Activated effector memory CD4-positive, alpha-beta T cell treated with anti-CD3 and anti-CD28 coated beads, Interleukin-2, amount 50 U/mL, for 16 hours (primary cell): ENCODE measurements around the gene COL4A2.
"Not testable (repeated sequence)": the region's sequence is repeated elsewhere in the genome, so short reads cannot be mapped to it uniquely, and the experiment has no call there.

Source experiments
- DNase-seq: peaks from one replicate; pipeline ENCODE4 v3.0.0-alpha.2; 2020

COL4A2 gene

GRCh38 chr13:110308656-110309359 is 1.7 kb downstream of the COL4A2 start:
- no peak for DNase-seq

- no peak for DNase-seq
Observed at GRCh38 chr13:110309661-110310524, 2.8 kb downstream of the COL4A2 start.

DNA sequence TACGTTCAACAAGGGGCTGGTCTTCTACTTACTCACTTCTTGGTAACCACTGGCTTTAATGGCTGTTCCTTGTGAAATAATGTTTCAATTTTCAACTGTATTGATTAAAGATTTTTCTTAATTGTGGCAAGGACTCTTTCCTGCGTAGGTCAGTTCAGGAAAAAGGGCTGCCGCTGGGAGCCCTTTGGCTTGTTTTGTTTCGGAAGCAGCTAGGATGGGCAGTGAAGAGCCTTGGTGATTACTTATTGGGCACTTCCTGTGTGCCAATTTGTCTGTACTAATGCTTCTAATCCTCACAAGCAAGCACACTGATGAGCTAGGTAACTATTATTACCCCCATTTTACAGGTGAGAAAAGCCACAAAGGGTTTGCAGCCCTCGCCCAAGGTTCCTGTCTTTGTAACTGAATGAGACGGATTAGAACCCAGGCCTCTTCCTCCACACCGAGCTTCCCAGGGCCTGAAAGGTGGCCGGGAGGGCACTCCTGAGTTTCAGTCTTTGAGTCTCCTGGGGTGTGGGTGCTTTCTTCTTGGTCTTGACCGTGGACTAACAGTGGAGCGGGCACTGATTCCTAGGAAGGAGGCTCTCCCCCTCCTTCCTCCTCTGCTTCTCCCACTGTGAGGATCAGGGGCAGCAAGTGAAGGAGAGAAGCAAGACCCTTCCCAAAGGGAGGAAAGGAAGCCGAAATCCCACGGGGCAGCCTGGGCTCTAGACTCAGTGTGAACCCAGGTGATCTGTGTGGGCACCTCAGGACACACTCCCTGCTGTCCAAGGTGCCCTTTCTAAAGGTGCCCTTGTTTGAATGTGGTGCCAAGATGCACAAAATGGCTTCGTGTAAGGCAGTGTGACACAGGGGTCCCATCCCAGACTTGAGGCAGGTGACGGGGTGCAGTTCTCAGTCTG is 3.7 kb downstream of the COL4A2 start:
- DNase-seq = no peak

- no peak for DNase-seq
Observed at GRCh38 chr13:110311443-110312338, 4.6 kb downstream of the COL4A2 start.

GRCh38 chr13:110312339-110313031 is 5.4 kb downstream of the COL4A2 start:
- no peak for DNase-seq

DNA sequence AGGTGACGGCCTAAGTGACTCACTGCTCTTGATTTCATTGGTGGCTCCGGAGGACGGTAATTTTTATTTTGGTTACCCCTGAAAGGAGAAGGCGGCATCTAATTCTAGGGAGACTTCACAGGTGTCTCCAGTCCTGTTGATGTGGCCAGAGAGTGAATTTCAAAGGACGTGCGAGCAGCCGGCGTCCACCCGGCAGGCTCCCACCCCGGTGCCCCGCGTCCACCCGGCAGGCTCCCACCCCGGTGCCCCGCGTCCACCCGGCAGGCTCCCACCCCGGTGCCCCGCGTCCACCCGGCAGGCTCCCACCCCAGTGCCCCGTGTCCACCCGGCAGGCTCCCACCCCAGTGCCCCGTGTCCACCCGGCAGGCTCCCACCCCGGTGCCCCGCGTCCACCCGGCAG is 6.2 kb downstream of the COL4A2 start:
- not testable (repeated sequence) for DNase-seq

DNA sequence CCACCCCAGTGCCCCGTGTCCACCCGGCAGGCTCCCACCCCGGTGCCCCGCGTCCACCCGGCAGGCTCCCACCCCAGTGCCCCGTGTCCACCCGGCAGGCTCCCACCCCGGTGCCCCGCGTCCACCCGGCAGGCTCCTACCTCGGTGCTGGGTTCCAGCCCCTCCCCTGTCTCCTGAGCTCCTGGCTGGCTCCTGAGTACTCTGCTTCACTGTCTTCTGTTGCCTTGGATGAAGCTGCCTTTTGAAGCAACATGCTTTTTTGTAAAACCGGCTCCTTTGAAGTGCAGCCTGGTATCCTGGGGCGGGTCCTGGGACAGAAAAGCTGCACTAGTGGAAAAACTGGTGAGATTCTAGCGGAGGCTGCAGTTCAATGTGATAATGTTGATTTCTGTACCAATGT is 6.6 kb downstream of the COL4A2 start:
- DNase-seq = not testable (repeated sequence)

- no peak for DNase-seq
Observed at GRCh38 chr13:110314516-110315245, 7.6 kb downstream of the COL4A2 start.

DNA sequence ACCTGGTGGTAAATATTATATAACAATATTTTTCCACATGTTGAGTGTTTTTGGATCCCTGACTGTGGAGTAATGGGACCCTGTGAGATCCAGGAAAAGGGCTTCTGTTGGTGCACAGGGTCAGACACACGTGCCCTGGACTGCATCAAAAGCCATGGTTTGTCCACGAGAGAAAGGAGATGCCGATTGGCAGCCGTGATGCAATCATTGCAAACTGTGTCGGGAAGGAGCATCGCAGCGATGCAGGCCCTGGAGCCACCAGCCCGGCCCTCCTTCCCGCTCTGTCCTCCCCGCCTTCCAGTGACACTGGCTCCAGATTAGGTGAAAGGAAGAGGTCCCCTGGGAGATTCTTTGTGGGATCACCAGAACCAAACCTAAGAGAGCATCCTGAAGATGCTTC is 9.1 kb downstream of the COL4A2 start:
- DNase-seq = no peak

DNA sequence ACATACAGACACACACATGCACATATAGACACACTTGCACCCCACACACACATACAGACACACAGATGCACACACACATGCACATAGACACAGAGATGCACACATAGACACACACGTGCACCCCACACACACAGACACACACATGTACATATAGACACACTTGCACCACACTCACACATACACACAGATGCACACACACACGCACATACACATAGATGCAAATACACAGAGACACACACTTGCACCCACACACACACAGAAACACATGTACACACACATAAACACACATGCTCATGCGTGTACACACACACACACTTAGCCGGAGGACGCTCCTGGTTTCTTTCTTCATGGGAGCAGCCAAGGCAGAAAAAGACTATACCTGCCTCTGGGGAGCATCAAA is 10.0 kb downstream of the COL4A2 start:
- no peak for DNase-seq

DNA sequence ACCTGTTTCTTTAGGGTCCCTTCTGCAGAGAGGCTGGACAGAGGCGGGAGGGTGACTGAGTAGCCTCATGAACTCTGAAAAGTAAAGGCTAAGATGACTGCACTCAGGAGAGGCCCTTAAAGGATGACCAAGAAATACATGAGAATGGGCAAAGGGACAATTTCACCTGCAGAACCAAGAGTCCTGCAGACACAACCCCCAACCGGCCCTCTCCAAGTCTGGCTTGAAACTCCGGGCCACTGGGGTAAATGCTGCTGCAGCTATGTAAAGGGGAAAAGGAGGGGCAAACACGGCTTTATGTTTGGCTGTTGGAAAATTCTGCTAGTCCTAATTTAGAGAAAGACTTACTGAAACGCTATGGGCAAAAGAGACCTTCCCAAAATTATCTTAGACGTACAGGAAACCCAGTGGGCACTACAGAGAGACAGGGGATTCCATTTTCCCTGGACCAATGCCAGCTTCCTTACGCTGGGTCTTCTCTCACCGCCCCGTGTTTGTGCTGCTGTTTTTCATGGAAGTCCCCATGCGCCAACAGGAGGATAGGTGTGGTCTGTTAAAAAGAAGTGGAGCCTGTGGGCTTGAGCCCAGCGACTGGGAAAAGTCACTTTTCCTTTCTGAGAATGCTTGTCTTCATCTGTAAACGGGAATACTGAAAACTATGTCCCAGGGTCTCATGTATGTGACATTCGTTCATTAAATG is 10.6 kb downstream of the COL4A2 start:
- DNase-seq = no peak

DNA sequence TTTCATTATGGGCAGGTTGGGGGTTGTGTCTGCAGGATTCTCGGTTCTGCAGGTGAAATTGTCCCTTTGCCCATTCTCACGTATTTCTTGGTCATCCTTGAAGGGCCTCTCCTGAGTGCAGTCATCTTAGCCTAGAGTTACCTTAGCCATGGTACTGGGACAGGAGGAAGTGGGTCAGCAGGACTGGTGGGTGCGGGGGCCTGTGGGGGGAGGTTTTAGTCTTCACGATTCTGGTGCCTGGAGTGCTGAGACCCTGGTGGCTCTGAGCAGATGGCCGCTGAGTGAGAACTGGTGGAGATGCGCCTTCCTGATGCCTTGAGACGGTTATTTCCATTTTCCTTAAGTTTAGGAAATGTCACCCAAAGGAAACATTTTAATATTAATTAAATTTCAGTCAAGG is 11.8 kb downstream of the COL4A2 start:
- DNase-seq = no peak

GRCh38 chr13:110319397-110319773 is 12.3 kb downstream of the COL4A2 start:
- no peak for DNase-seq

- DNase-seq = no peak
Observed at GRCh38 chr13:110319774-110320509, 12.9 kb downstream of the COL4A2 start.

- DNase-seq = no peak
Observed at GRCh38 chr13:110320645-110321044, 13.6 kb downstream of the COL4A2 start.

DNA sequence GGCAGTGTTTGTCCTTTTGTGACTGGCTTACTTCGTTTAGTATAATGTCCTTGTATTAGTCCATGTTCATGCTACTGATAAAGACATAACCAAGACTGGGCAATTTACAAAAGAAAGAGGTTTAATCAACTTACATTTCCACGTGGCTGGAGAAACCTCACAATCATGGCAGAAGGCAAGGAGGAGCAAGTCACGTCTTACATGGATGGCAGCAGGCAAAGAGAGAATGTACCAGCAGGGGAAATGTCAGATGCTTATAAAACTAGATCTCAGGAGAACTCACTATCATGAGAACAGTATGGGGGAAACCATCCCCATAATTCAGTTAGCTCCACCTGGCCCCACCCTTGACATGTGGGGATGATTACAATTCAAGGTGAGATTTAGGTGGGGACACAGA is 14.5 kb downstream of the COL4A2 start:
- not testable (repeated sequence) for DNase-seq

DNA sequence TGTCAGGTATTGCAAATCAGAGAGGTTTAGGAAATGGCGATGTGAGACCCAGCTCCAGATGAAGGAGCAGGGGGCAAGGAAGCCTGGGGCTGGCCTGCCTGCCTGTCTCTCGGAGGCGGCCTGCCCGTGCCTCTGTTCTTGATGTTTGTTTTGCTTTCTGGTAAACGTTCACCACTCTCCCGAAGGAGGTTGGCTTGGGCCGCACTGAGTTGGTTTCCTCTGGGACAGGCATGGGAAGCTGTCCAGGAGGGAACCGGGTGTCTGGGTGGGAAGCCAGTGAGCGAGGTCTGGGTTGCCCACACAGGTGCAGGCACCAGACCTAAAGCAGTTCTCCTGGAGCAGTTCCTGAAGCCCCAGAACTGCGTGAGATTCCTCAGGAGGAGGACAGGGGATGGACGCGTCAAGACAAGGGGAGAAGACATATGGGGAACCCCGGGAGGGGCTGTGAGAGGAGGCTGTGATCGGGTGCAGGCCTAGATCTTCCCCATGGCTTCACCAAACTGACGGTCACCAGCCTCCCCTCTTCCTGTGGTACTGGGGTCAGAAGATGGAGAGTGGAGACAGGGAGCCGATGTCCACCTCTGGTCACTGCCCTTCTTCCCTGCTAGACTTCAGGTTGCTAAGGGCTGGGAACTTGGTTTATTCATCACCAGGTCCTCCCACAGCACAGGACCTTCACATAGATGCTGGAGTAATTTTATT is 15.2 kb downstream of the COL4A2 start:
- no peak for DNase-seq

- DNase-seq = no peak
Observed at GRCh38 chr13:110322828-110323171, 15.7 kb downstream of the COL4A2 start.
